CD14-positive monocyte (primary cell): ENCODE measurements around the gene TMEM150A. TPM values are rescaled to one million over a fixed set of nuclear protein-coding genes. Genes with fewer than 3 reads are reported as not detected.

Experiments
- DNase-seq, 3 donors: peaks; one replicate each; pipeline ENCODE4 v3.0.0-alpha.2; 2011 to 2022
- H2AFZ ChIP-seq: 2 replicates; pipeline ENCODE4 v1.6.0; 2012; ENCODE audit warnings: mild to moderate bottlenecking, low read depth, low read length, inconsistent platforms; ENCODE audit not compliant: insufficient read depth, poor library complexity, severe bottlenecking
- H3K27ac ChIP-seq, 2 donors: 1 replicate in 1 of 2; 2 replicates in 1 of 2; pipeline ENCODE4 v1.5.1; 2012 to 2013; ENCODE audit warnings: low read length in 2 of 2, control low read depth in 1 of 2, inconsistent platforms in 1 of 2, low read depth in 1 of 2, mild to moderate bottlenecking in 1 of 2
- H3K27me3 ChIP-seq, 2 donors: one replicate each; pipeline versions ENCODE4 v1.6.0 to v1.6.1; 2011 to 2013; ENCODE audit warnings: low read length in 2 of 2; ENCODE audit not compliant: control insufficient read depth in 2 of 2, insufficient read depth in 2 of 2
- H3K36me3 ChIP-seq, 2 donors: replicated peaks in 1 of 2; 1 replicate in 1 of 2; 2 replicates in 1 of 2; pipeline versions ENCODE4 v1.5.1 to v1.6.1; 2012 to 2013; ENCODE audit warnings: low read length in 2 of 2, control low read depth in 1 of 2, inconsistent platforms in 1 of 2, mild to moderate bottlenecking in 1 of 2; ENCODE audit not compliant: insufficient read depth in 2 of 2, control insufficient read depth in 1 of 2
- H3K4me1 ChIP-seq, 2 donors: 1 replicate in 1 of 2; 2 replicates in 1 of 2; pipeline versions ENCODE4 v1.5.1 to v1.6.1; 2012 to 2013; ENCODE audit warnings: low read length in 2 of 2, control low read depth in 1 of 2, inconsistent platforms in 1 of 2, mild to moderate bottlenecking in 1 of 2, moderate library complexity in 1 of 2; ENCODE audit not compliant: insufficient read depth in 2 of 2, control insufficient read depth in 1 of 2
- H3K4me2 ChIP-seq: replicated peaks from 2 replicates; pipeline ENCODE3; 2012; ENCODE audit warnings: low read length, moderate library complexity, mild to moderate bottlenecking; ENCODE audit not compliant: poor library complexity, severe bottlenecking; ENCODE audit errors: extremely low read depth
- H3K4me3 ChIP-seq, 3 experiments: fragments of 200-600 bp in 1 of 3; sonication (generic) in 1 of 3; replicated peaks in 1 of 3; 1 replicate in 2 of 3; 2 replicates in 1 of 3; pipeline ENCODE4 v1.5.1; 2011 to 2013; ENCODE audit warnings: low read length in 3 of 3, mild to moderate bottlenecking in 3 of 3, control low read depth in 2 of 3, low read depth in 2 of 3, inconsistent platforms in 1 of 3, moderate library complexity in 1 of 3
- H3K79me2 ChIP-seq: 2 replicates; pipeline ENCODE4 v1.6.0; 2012; ENCODE audit warnings: mild to moderate bottlenecking, control low read depth, inconsistent platforms, low read length, moderate library complexity; ENCODE audit not compliant: insufficient read depth
- H3K9ac ChIP-seq: 2 replicates; pipeline ENCODE4 v1.6.0; 2017; ENCODE audit warnings: low read length, mild to moderate bottlenecking; ENCODE audit not compliant: insufficient read depth, poor library complexity, severe bottlenecking
- H3K9me3 ChIP-seq, 2 donors: replicated peaks in 1 of 2; 1 replicate in 1 of 2; 2 replicates in 1 of 2; pipeline versions ENCODE4 v1.5.1 to v1.6.1; 2012 to 2013; ENCODE audit warnings: low read length in 2 of 2, control low read depth in 1 of 2; ENCODE audit not compliant: control insufficient read depth in 1 of 2, insufficient read depth in 1 of 2
- H4K20me1 ChIP-seq: 2 replicates; pipeline ENCODE4 v1.6.0; 2012; ENCODE audit warnings: mild to moderate bottlenecking, low read length, control low read depth, moderate library complexity; ENCODE audit not compliant: insufficient read depth
- H3K27ac Mint-ChIP-seq, 7 donors: one replicate each; pipeline ENCODE4 v1.8.0; 2020; ENCODE audit warnings: mild to moderate bottlenecking in 7 of 7, mixed read lengths in 7 of 7, moderate library complexity in 6 of 7, inconsistent platforms in 2 of 7
- H3K27me3 Mint-ChIP-seq, 3 donors: one replicate each; pipeline ENCODE4 v1.8.0; 2021 to 2022; ENCODE audit warnings: low read depth in 3 of 3, mild to moderate bottlenecking in 3 of 3, mixed read lengths in 3 of 3, moderate library complexity in 3 of 3, inconsistent platforms in 1 of 3
- H3K36me3 Mint-ChIP-seq, 2 donors: one replicate each; pipeline ENCODE4 v1.8.0; 2020; ENCODE audit warnings: mixed read lengths in 2 of 2, inconsistent platforms in 1 of 2, mild to moderate bottlenecking in 1 of 2
- H3K4me1 Mint-ChIP-seq: one replicate; pipeline ENCODE4 v1.8.0; 2020; ENCODE audit warnings: mild to moderate bottlenecking, mixed read lengths
- H3K4me3 Mint-ChIP-seq, 2 donors: one replicate each; pipeline ENCODE4 v1.8.0; 2020; ENCODE audit warnings: mild to moderate bottlenecking in 2 of 2, mixed read lengths in 2 of 2, moderate library complexity in 1 of 2
- H3K9me3 Mint-ChIP-seq, 7 donors: one replicate each; pipeline ENCODE4 v1.8.0; 2020 to 2022; ENCODE audit warnings: mixed read lengths in 7 of 7, mild to moderate bottlenecking in 6 of 7, moderate library complexity in 6 of 7, inconsistent platforms in 2 of 7
- CTCF ChIP-seq: fragments of 200-600 bp; IDR thresholded peaks from one replicate; pipeline ENCODE4 v1.8.0; 2022; ENCODE audit warnings: antibody characterized with exemption, mild to moderate bottlenecking
- WGBS: methylation state at CpG from one replicate; pipeline ENCODE4 v1.1.5; 2013; ENCODE audit warnings: missing lambda C conversion rate; ENCODE audit not compliant: insufficient coverage; 5-methylcytosine and 5-hydroxymethylcytosine counted together
- intact Hi-C, 2 donors: fragments of 100-400 bp; cut with micrococcal nuclease; formaldehyde crosslinking; loops; one replicate each; pipeline versions ENCODE4 v1.15.0 to v1.15.1; 2023
- polyA plus RNA-seq, 3 donors: library from polyadenylated mRNA; depleted of rRNA in 1 of 3; unstranded in 2 of 3; stranded (reverse) in 1 of 3; fragments of 300-500 nt in 2 of 3; fragments of >200 nt in 1 of 3; fragmentation: Illumina TruSeq in 2 of 3; gene quantifications; 1 replicate in 2 of 3; 2 replicates in 1 of 3; pipeline ENCODE4 v1.2.3, GENCODE V29; 2012 to 2021

The TMEM150A gene
- polyA plus RNA-seq, 3 donors: 24.7 to 29.1 (median 26.6) TPM

GRCh38 chr2:85591563-85591962 lies 10.9 kb downstream of the TMEM150A start:
- Histone ChIP-seq H3K27me3 (no peaks in the 10 kb centered on the region), H2AFZ (no peak overlapping the region), H3K4me3 (peak overlapping the region in 1 of 3 experiments; percentile 61), H3K9me3 (no peaks in the 10 kb centered on the region), H3K79me2 (peaks cover 68% of the 10 kb centered on the region), H3K27ac (peak overlapping the region; percentile 41 to 71), H3K9ac (no peak overlapping the region), H3K4me2 (peak overlapping the region; percentile 63), H3K36me3 (peaks cover 0 to 6% of the 10 kb centered on the region in 2 donors), H3K4me1 (peaks cover 74 to 79% of the 10 kb centered on the region in 2 donors), H4K20me1 (peaks cover 4% of the 10 kb centered on the region)
- Mint-ChIP-seq H3K9me3 (peaks cover 0 to 2% (median 0%) of the 10 kb centered on the region in 7 donors), H3K4me3 (no peak overlapping the region), H3K27ac (peak overlapping the region in 5 of 7 donors; percentile 50 to 90 (median 80)), H3K4me1 (peaks cover 78% of the 10 kb centered on the region), H3K27me3 (peaks cover 0 to 7% (median 2%) of the 10 kb centered on the region in 3 donors), H3K36me3 (peaks cover 14 to 18% of the 10 kb centered on the region in 2 donors)
- no peak for DNase-seq
- WGBS: 86% methylated on average over 10 of the region's 12 CpGs
- no peak for TF ChIP-seq CTCF
- intact Hi-C loops: no loop called here

GRCh38 chr2:85590950-85591349 lies 11.5 kb downstream of the TMEM150A start:
- 4% methylated on average over 2 of the region's 2 CpGs for WGBS
- Mint-ChIP-seq H3K27ac (peak overlapping the region; percentile 74 to 91 (median 86)), H3K36me3 (peaks cover 13 to 16% of the 10 kb centered on the region in 2 donors), H3K9me3 (peaks cover 0 to 2% (median 0%) of the 10 kb centered on the region in 7 donors), H3K4me1 (peaks cover 79% of the 10 kb centered on the region), H3K4me3 (peak overlapping the region; percentile 52 to 88), H3K27me3 (peaks cover 0 to 5% (median 2%) of the 10 kb centered on the region in 3 donors)
- DNase-seq: peak in 1 of 3 donors; percentile 45
- Histone ChIP-seq H3K4me3 (peak overlapping the region in 1 of 3 experiments; percentile 61), H3K27ac (peak overlapping the region; percentile 41 to 71), H3K9me3 (no peaks in the 10 kb centered on the region), H2AFZ (no peak overlapping the region), H3K36me3 (peaks cover 0 to 6% of the 10 kb centered on the region in 2 donors), H3K27me3 (no peaks in the 10 kb centered on the region), H3K79me2 (peaks cover 68% of the 10 kb centered on the region), H3K4me1 (peaks cover 74 to 79% of the 10 kb centered on the region in 2 donors), H3K9ac (peak overlapping the region; percentile 11), H3K4me2 (peak overlapping the region; percentile 63), H4K20me1 (no peaks in the 10 kb centered on the region)
- intact Hi-C loops: no loop called here
- no peak for TF ChIP-seq CTCF
